NCI-H524 treated with DMSO at 0.1 percent for 48 hours (cell line): ENCODE results near the gene LRP8.

Experiments
- DNase-seq: peaks from one replicate; lab custom pipeline; 2025; lab: John Stamatoyannopoulos, UW

Gene LRP8

GRCh38 chr1:53339736-53340635 lies 12.1 kb upstream of the LRP8 start:
- no peak for DNase-seq

- no peak for DNase-seq
Observed at GRCh38 chr1:53338423-53338822, 10.6 kb upstream of the LRP8 start.

GRCh38 chr1:53337499-53337898 lies 9.6 kb upstream of the LRP8 start:
- no peak for DNase-seq

GRCh38 chr1:53336146-53336545 lies 8.3 kb upstream of the LRP8 start:
- peak; percentile 32 for DNase-seq

- no peak for DNase-seq
Observed at GRCh38 chr1:53335661-53336060, 7.8 kb upstream of the LRP8 start.

GRCh38 chr1:53334781-53335180 lies 6.9 kb upstream of the LRP8 start:
- DNase-seq: no peak

- DNase-seq: no peak
Observed at GRCh38 chr1:53334312-53334711, 6.4 kb upstream of the LRP8 start.

- no peak for DNase-seq
Observed at GRCh38 chr1:53332833-53333232, 5.0 kb upstream of the LRP8 start.

- DNase-seq: no peak
Observed at GRCh38 chr1:53332186-53332564, 4.3 kb upstream of the LRP8 start.

- DNase-seq: no peak
Observed at GRCh38 chr1:53331446-53332185, 3.7 kb upstream of the LRP8 start.

- no peak for DNase-seq
Observed at GRCh38 chr1:53330819-53331218, 2.9 kb upstream of the LRP8 start.

GRCh38 chr1:53328541-53329499 lies 950 bp upstream of the LRP8 start:
- DNase-seq: no peak

- DNase-seq: no peak
Observed at GRCh38 chr1:53327182-53327913, 522 bp downstream of the LRP8 start.

GRCh38 chr1:53326598-53327181 lies 1.2 kb downstream of the LRP8 start:
- no peak for DNase-seq

GRCh38 chr1:53326088-53326597 lies 1.7 kb downstream of the LRP8 start:
- DNase-seq: peak; percentile 81

GRCh38 chr1:53325326-53326087 lies 2.4 kb downstream of the LRP8 start:
- no peak for DNase-seq

- DNase-seq: no peak
Observed at GRCh38 chr1:53324728-53325297, 3.1 kb downstream of the LRP8 start.

- DNase-seq: no peak
Observed at GRCh38 chr1:53324321-53324720, 3.5 kb downstream of the LRP8 start.

GRCh38 chr1:53323316-53323715 lies 4.6 kb downstream of the LRP8 start:
- DNase-seq: no peak
